ENCODE data around the gene EBNA1BP2. TPM values are rescaled to one million over a fixed set of nuclear protein-coding genes. Genes with fewer than 3 reads are reported as not detected.

EBNA1BP2 gene
- total and polyA plus RNA-seq, 10 of the 15 experiments (the other 5 are each of a cell fraction or from before 2014, with no cell fraction given): 57.5 to 275 (median 133) TPM

DNA sequence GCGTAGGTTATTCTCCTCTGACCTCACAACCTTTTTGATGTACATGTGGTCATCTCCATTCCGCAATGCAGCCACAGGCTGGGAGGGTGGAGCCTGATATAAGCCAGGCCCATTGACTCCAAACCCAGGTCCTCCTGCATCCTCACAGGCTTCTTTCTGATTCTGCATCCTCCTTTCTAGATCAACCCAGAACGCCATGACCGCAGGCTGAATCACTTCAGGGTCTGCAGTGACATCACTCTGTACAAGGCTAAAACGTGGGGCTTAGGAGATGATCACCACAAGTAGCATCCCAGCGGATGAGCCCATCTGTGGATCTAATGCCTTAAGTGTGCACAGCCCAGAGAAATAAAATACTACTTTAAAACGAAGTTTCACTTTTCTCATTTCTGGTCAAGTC, 16.1 kb downstream of the EBNA1BP2 start:
- Histone ChIP-seq H3K27me3 (replicated peaks in 1 of 2; ENCODE audit: control insufficient read depth in 2 of 2, insufficient read depth in 2 of 2, low read length in 1 of 2) (no peaks in the 10 kb centered on the region), H3K4me2 (ENCODE audit: control insufficient read depth, insufficient read depth) (no peak overlapping the region), H4K20me1 (ENCODE audit: control insufficient read depth, insufficient read depth) (no peaks in the 10 kb centered on the region), H2AFZ (ENCODE audit: control insufficient read depth, low read depth, low read length) (no peak overlapping the region), H3K4me1 (ENCODE audit: control insufficient read depth, insufficient read depth, low read length) (no peaks in the 10 kb centered on the region; the same call in 1 of the 2 replicates), H3K4me3 (no peak overlapping the region), H3K36me3 (ENCODE audit: control insufficient read depth in 2 of 2, insufficient read depth in 2 of 2, low read length in 1 of 2) (no peaks in the 10 kb centered on the region), H3K79me2 (ENCODE audit: control insufficient read depth, insufficient read depth, low read length) (no peaks in the 10 kb centered on the region), H3K9me3 (replicated peaks; ENCODE audit: control insufficient read depth, insufficient read depth, low read length) (no peaks in the 10 kb centered on the region), H3K27ac (ENCODE audit: control insufficient read depth, insufficient read depth) (no peak overlapping the region), H3K9ac (ENCODE audit: control insufficient read depth, insufficient read depth, low read length) (no peak overlapping the region)
- FAIRE-seq (no peak), DNase-seq (ENCODE audit: low read depth, low spot score) (no peak), ATAC-seq (no peak)
- 52% methylated on average over 7 of the region's 7 CpGs for WGBS (ENCODE audit: insufficient coverage, insufficient replicate concordance, low lambda C conversion rate, missing lambda C conversion rate)
- ChIA-PET SMC1A (ENCODE audit: uncharacterized antibody, unreplicated experiment) (no interaction called here), CTCF (no interaction called here), RAD21 (ENCODE audit: unreplicated experiment) (no interaction called here), POLR2A (no interaction called here)
- in situ Hi-C loops (cut with MboI) (no loop called here), intact Hi-C loops (cut with micrococcal nuclease; ENCODE audit: unreplicated experiment) (no loop called here)
- no TSS peak for BruUV-seq (replicated peaks)
- no peak for TF ChIP-seq ASH2L (IDR thresholded peaks at IDR 0.05; ENCODE audit: borderline replicate concordance, low read depth)
- no peak for TF ChIP-seq ZNF24 (IDR thresholded peaks at IDR 0.05)
- no peak for TF ChIP-seq SIX5 (IDR thresholded peaks at IDR 0.05; ENCODE audit: low read depth, low read length, severe bottlenecking)
- TF ChIP-seq TCF3 (IDR thresholded peaks at IDR 0.05; ENCODE audit: borderline replicate concordance, insufficient read depth, low read depth, low read length): no peak
- TF ChIP-seq MXI1 (IDR thresholded peaks at IDR 0.05; ENCODE audit: low read depth, low read length): no peak
- no peak for TF ChIP-seq BACH1 (IDR thresholded peaks at IDR 0.05; ENCODE audit: borderline replicate concordance)
- no peak for TF ChIP-seq NR2F1 (conservative IDR thresholded peaks at IDR 0.05)
- TF ChIP-seq, protein P1, sequence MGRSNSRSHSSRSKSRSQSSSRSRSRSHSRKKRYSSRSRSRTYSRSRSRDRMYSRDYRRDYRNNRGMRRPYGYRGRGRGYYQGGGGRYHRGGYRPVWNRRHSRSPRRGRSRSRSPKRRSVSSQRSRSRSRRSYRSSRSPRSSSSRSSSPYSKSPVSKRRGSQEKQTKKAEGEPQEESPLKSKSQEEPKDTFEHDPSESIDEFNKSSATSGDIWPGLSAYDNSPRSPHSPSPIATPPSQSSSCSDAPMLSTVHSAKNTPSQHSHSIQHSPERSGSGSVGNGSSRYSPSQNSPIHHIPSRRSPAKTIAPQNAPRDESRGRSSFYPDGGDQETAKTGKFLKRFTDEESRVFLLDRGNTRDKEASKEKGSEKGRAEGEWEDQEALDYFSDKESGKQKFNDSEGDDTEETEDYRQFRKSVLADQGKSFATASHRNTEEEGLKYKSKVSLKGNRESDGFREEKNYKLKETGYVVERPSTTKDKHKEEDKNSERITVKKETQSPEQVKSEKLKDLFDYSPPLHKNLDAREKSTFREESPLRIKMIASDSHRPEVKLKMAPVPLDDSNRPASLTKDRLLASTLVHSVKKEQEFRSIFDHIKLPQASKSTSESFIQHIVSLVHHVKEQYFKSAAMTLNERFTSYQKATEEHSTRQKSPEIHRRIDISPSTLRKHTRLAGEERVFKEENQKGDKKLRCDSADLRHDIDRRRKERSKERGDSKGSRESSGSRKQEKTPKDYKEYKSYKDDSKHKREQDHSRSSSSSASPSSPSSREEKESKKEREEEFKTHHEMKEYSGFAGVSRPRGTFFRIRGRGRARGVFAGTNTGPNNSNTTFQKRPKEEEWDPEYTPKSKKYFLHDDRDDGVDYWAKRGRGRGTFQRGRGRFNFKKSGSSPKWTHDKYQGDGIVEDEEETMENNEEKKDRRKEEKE (IDR thresholded peaks at IDR 0.05): no peak
